ENCODE measurements around the gene SMU1. TPM values are rescaled to one million over a fixed set of nuclear protein-coding genes. Genes with fewer than 3 reads are reported as not detected.
A peak's percentile ranks its signal among the peaks of the same experiment; 100 is the strongest.

The SMU1 gene
- total RNA-seq, 2 donors from 2014 or later: 11.4 to 12.2 TPM

GRCh38 chr9:33032865-33033264 is 43.6 kb downstream of the SMU1 start:
- no peak for DNase-seq (ENCODE audit: low spot score)
- peaks cover 84% of the 10 kb centered on the region for H3K36me3 ChIP-seq

GRCh38 chr9:33032292-33032691 is 44.2 kb downstream of the SMU1 start:
- H3K36me3 ChIP-seq: peaks cover 84% of the 10 kb centered on the region
- no peak for DNase-seq (ENCODE audit: low spot score)
- H3K27me3 ChIP-seq: no peaks in the 10 kb centered on the region
- TF ChIP-seq CTCF (IDR thresholded peaks at IDR 0.05): no peak
- H3K27ac ChIP-seq: no peak overlapping the region
- H3K4me3 ChIP-seq: no peak overlapping the region
- no peaks in the 10 kb centered on the region for H3K9me3 ChIP-seq
- peaks cover 0 to 33% of the 10 kb centered on the region in 2 donors for H3K4me1 ChIP-seq

More at GRCh38 chr9:33032865-33033264, 43.6 kb downstream of the SMU1 start:
- peaks cover 0 to 28% of the 10 kb centered on the region in 2 donors for H3K4me1 ChIP-seq
- no peak overlapping the region for H3K4me3 ChIP-seq
- no peaks in the 10 kb centered on the region for H3K9me3 ChIP-seq
- H3K27ac ChIP-seq: no peak overlapping the region
- no peak for TF ChIP-seq CTCF (IDR thresholded peaks at IDR 0.05)
- H3K27me3 ChIP-seq: no peaks in the 10 kb centered on the region

GRCh38 chr9:33030285-33030684 is 46.2 kb downstream of the SMU1 start:
- Histone ChIP-seq H3K4me3 (no peak overlapping the region), H3K36me3 (peaks cover 71% of the 10 kb centered on the region), H3K4me1 (peaks cover 0 to 46% of the 10 kb centered on the region in 2 donors)

GRCh38 chr9:33029231-33029786 is 47.2 kb downstream of the SMU1 start:
- Histone ChIP-seq H3K27me3 (no peaks in the 10 kb centered on the region), H3K4me3 (no peak overlapping the region), H3K27ac (no peak overlapping the region), H3K9me3 (no peaks in the 10 kb centered on the region), H3K36me3 (peaks cover 62% of the 10 kb centered on the region), H3K4me1 (peaks cover 0 to 48% of the 10 kb centered on the region in 2 donors)
- TF ChIP-seq CTCF (IDR thresholded peaks at IDR 0.05): no peak
- DNase-seq (ENCODE audit: low spot score): no peak

More at GRCh38 chr9:33030285-33030684, 46.2 kb downstream of the SMU1 start:
- TF ChIP-seq CTCF (IDR thresholded peaks at IDR 0.05): no peak
- H3K9me3 ChIP-seq: no peaks in the 10 kb centered on the region
- no peak for DNase-seq (ENCODE audit: low spot score)
- no peaks in the 10 kb centered on the region for H3K27me3 ChIP-seq
- H3K27ac ChIP-seq: no peak overlapping the region

GRCh38 chr9:33025572-33026342 is 50.7 kb downstream of the SMU1 start:
- Histone ChIP-seq H3K27ac (peak overlapping the region; percentile 100), H3K27me3 (no peaks in the 10 kb centered on the region), H3K9me3 (no peaks in the 10 kb centered on the region), H3K4me1 (peaks cover 0 to 55% of the 10 kb centered on the region in 2 donors), H3K4me3 (peak overlapping the region; percentile 98 to 99), H3K36me3 (peaks cover 26% of the 10 kb centered on the region)
- no peak for TF ChIP-seq CTCF (IDR thresholded peaks at IDR 0.05)
- no peak for DNase-seq (ENCODE audit: low spot score)
